ENCODE data around the gene NT5M. TPM values are rescaled to one million over a fixed set of nuclear protein-coding genes. Genes with fewer than 3 reads are reported as not detected.

The NT5M gene
- total RNA-seq, 1 donor from 2014 or later = 1.5 TPM

DNA sequence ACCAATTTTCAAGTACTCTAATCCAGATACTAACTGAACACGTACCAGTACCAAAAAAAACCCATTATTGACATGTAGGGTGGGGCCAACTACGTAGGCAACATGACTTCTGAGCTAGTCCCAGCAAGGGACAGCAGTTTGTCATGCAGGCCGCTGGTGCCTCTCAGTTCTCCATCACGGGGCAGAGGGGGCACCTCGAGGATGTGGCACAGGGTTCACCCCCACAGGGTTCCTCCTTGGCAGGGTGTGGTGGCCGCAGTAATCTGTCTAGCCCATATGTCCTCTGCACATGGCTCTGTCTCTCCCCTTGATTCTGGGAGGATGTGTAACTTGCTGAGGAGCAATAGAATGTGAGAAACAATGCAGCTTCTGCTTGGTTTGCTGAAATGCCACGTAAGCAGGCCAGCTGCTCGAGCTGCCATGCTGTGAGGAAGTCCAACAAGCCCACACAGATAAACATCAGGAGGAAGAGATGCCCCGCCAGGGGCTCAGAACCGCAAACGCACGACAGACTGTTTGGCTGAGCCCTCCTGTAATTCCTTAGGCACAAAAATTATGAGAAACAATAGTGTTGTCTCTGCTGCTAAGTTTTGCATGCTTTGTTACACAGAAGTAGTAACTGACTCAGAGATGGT is 62.4 kb downstream of the NT5M start:
- H3K4me1 Mint-ChIP-seq (ENCODE audit: low read depth, unreplicated experiment) = peaks cover 5% of the 10 kb centered on the region
- TF ChIP-seq, protein P1, sequence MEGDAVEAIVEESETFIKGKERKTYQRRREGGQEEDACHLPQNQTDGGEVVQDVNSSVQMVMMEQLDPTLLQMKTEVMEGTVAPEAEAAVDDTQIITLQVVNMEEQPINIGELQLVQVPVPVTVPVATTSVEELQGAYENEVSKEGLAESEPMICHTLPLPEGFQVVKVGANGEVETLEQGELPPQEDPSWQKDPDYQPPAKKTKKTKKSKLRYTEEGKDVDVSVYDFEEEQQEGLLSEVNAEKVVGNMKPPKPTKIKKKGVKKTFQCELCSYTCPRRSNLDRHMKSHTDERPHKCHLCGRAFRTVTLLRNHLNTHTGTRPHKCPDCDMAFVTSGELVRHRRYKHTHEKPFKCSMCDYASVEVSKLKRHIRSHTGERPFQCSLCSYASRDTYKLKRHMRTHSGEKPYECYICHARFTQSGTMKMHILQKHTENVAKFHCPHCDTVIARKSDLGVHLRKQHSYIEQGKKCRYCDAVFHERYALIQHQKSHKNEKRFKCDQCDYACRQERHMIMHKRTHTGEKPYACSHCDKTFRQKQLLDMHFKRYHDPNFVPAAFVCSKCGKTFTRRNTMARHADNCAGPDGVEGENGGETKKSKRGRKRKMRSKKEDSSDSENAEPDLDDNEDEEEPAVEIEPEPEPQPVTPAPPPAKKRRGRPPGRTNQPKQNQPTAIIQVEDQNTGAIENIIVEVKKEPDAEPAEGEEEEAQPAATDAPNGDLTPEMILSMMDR (IDR thresholded peaks at IDR 0.05; ENCODE audit: insufficient read depth, low read depth, low read length) = no peak
- TF ChIP-seq EZH2 (IDR thresholded peaks at IDR 0.05; ENCODE audit: insufficient read depth, low read length) = no peak
- no peak overlapping the region for H2AFZ ChIP-seq (ENCODE audit: low read depth, low read length)
- DNase-seq (ENCODE audit: low read depth) (no peak), FAIRE-seq (no peak)
- no peaks in the 10 kb centered on the region for H3K4me1 ChIP-seq (ENCODE audit: insufficient read depth, low read length)
- H3K27me3 ChIP-seq (ENCODE audit: insufficient read depth, low read length) = peaks cover 9% of the 10 kb centered on the region
- no peak overlapping the region for H3K9ac ChIP-seq (ENCODE audit: low read length)
- no peaks in the 10 kb centered on the region for H4K20me1 ChIP-seq (ENCODE audit: insufficient read depth, low read length)
- H3K9me3 Mint-ChIP-seq (ENCODE audit: unreplicated experiment) = peaks cover 9% of the 10 kb centered on the region
- H3K36me3 Mint-ChIP-seq (ENCODE audit: low read depth, unreplicated experiment) = peaks cover 2% of the 10 kb centered on the region
- peaks cover 51% of the 10 kb centered on the region for H3K27me3 Mint-ChIP-seq (ENCODE audit: low read depth, unreplicated experiment)
- H3K4me2 ChIP-seq (ENCODE audit: low read length) = no peak overlapping the region
- H3K4me3 Mint-ChIP-seq (ENCODE audit: unreplicated experiment) = no peak overlapping the region
- no peak overlapping the region for H3K4me3 ChIP-seq (ENCODE audit: insufficient read depth, low read depth, low read length)
- H3K27ac ChIP-seq (ENCODE audit: low read depth, low read length) = no peak overlapping the region
- H3K36me3 ChIP-seq (ENCODE audit: insufficient read depth, low read length) = no peaks in the 10 kb centered on the region
- H3K79me2 ChIP-seq (ENCODE audit: insufficient read depth, low read length) = no peaks in the 10 kb centered on the region
- no peak overlapping the region for H3K27ac Mint-ChIP-seq (ENCODE audit: unreplicated experiment)
- H3K9me3 ChIP-seq (ENCODE audit: insufficient read depth, low read depth, low read length) = peaks cover 8% of the 10 kb centered on the region

- H3K4me3 Mint-ChIP-seq (ENCODE audit: unreplicated experiment) = no peak overlapping the region
- Histone ChIP-seq H3K27me3 (ENCODE audit: insufficient read depth, low read length) (peaks cover 9% of the 10 kb centered on the region), H3K9me3 (ENCODE audit: insufficient read depth, low read depth, low read length) (peaks cover 8% of the 10 kb centered on the region), H3K27ac (ENCODE audit: low read depth, low read length) (no peak overlapping the region), H3K9ac (ENCODE audit: low read length) (no peak overlapping the region), H4K20me1 (ENCODE audit: insufficient read depth, low read length) (no peaks in the 10 kb centered on the region), H3K79me2 (ENCODE audit: insufficient read depth, low read length) (no peaks in the 10 kb centered on the region), H3K4me2 (ENCODE audit: low read length) (no peak overlapping the region), H3K4me3 (ENCODE audit: insufficient read depth, low read depth, low read length) (no peak overlapping the region), H3K36me3 (ENCODE audit: insufficient read depth, low read length) (no peaks in the 10 kb centered on the region), H3K4me1 (ENCODE audit: insufficient read depth, low read length) (no peaks in the 10 kb centered on the region), H2AFZ (ENCODE audit: low read depth, low read length) (no peak overlapping the region)
- peaks cover 5% of the 10 kb centered on the region for H3K4me1 Mint-ChIP-seq (ENCODE audit: low read depth, unreplicated experiment)
- peaks cover 2% of the 10 kb centered on the region for H3K36me3 Mint-ChIP-seq (ENCODE audit: low read depth, unreplicated experiment)
- peaks cover 49% of the 10 kb centered on the region for H3K27me3 Mint-ChIP-seq (ENCODE audit: low read depth, unreplicated experiment)
- FAIRE-seq (no peak), DNase-seq (ENCODE audit: low read depth) (no peak)
- TF ChIP-seq, protein P1 (IDR thresholded peaks at IDR 0.05; ENCODE audit: insufficient read depth, low read depth, low read length) = no peak
- no peak for TF ChIP-seq EZH2 (IDR thresholded peaks at IDR 0.05; ENCODE audit: insufficient read depth, low read length)
- no peak overlapping the region for H3K27ac Mint-ChIP-seq (ENCODE audit: unreplicated experiment)
- H3K9me3 Mint-ChIP-seq (ENCODE audit: unreplicated experiment) = peaks cover 6% of the 10 kb centered on the region
Measured at GRCh38 chr17:17366235-17366634, 63.1 kb downstream of the NT5M start.

All from astrocyte (in vitro differentiated cells and primary cell).